NAMALWA (cell line): ENCODE data around the gene PPP2R5D.
A peak's percentile ranks its signal among the peaks of the same experiment; 100 is the strongest.
"Not testable (repeated sequence)": the region's sequence is repeated elsewhere in the genome, so short reads cannot be mapped to it uniquely, and the experiment has no call there.

Experiments used
- DNase-seq: peaks from one replicate; pipeline ENCODE4 v3.0.0-alpha.2; 2015; ENCODE audit warnings: low spot score

Gene PPP2R5D

DNA sequence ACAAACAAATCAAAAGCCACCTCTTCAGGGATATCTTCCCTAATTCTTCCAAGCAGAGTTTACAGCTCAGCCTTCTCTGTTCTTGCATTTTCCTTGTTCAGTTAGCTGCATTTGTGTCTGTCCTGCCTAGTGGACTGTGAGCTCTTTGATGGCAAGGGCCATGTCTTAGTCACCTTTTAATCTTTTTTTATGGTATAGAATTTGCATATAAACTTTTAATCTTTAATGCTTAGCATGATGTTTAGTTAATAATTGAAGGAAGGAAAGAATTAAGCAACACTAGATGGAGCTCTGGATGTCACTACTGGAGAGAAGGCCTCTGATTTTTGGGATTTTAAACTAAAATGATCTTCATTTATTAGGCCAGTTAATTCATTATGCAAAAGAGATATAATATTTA is 12.1 kb downstream of the PPP2R5D start:
- no peak for DNase-seq

GRCh38 chr6:42998205-42998604 is 13.8 kb downstream of the PPP2R5D start:
- not testable (repeated sequence) for DNase-seq

GRCh38 chr6:43001843-43002242 is 17.5 kb downstream of the PPP2R5D start:
- no peak for DNase-seq

GRCh38 chr6:43005844-43006243 is 21.5 kb downstream of the PPP2R5D start:
- no peak for DNase-seq

DNA sequence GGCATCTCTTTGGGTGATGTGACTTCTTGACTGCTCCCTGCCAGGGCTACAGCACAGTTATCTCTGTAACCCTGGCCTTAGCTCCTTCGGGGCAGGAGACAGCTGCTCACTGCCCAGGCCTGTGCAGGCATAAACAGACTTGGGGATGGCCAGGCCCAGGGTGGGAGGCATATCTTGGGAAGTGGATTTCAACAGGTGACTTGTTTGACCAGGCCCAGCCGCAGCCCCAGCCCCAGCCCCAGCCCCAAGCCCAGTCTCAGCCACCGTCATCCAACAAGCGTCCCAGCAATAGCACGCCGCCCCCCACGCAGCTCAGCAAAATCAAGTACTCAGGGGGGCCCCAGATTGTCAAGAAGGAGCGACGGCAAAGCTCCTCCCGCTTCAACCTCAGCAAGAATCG is 21.9 kb downstream of the PPP2R5D start:
- no peak for DNase-seq

DNA sequence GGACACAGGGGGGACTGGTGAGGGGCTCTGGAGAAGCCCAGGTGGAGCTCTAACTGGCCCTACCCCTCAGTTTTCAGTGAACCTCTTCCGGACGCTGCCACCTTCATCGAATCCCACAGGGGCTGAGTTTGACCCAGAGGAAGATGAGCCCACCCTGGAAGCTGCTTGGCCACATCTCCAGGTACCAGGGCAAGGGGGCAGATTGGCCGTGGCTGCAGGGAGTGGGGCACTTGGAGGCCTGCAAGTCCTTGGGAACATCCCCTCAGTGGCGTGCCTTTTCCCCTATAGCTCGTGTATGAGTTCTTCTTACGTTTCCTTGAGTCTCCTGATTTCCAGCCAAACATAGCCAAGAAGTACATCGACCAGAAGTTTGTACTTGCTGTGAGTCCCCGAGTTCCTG is 22.8 kb downstream of the PPP2R5D start:
- DNase-seq = no peak

DNA sequence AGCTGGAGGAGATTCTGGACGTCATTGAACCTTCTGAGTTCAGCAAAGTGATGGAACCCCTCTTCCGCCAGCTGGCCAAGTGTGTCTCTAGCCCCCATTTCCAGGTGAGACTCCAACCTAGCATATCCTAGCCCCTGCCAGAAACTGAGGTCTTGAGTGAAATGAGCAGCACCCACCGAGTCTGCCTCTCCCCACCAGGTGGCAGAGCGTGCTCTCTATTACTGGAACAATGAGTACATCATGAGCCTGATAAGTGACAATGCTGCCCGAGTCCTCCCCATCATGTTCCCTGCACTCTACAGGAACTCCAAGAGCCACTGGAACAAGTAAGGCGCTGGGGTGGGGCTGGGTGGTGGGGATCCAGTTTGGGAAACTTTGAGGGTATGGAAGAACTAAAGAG is 24.8 kb downstream of the PPP2R5D start:
- DNase-seq = peak; percentile 80

GRCh38 chr6:43011207-43011606 is 26.8 kb downstream of the PPP2R5D start:
- DNase-seq = no peak

DNA sequence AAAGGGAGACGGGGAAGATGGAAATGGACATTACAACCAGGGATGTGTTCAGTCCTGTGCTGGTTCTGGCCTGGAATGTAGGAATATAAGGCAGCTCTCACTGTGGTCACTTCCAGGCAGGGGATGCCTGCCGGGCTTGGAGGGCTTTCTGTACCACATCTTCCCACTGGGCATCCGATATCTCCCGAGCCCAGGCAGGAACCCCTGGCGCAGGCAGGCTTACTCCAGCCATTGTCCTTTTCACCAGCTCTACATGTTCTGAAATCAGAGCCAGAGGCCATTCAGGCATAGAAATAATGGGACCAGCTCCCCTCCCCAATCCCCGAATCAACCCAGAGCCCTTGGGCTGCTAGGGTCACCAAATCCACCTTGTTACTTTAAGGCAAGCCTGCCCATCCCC is 28.0 kb downstream of the PPP2R5D start:
- DNase-seq = no peak

GRCh38 chr6:43013097-43013842 is 28.9 kb downstream of the PPP2R5D start:
- DNase-seq = peak; percentile 22

DNA sequence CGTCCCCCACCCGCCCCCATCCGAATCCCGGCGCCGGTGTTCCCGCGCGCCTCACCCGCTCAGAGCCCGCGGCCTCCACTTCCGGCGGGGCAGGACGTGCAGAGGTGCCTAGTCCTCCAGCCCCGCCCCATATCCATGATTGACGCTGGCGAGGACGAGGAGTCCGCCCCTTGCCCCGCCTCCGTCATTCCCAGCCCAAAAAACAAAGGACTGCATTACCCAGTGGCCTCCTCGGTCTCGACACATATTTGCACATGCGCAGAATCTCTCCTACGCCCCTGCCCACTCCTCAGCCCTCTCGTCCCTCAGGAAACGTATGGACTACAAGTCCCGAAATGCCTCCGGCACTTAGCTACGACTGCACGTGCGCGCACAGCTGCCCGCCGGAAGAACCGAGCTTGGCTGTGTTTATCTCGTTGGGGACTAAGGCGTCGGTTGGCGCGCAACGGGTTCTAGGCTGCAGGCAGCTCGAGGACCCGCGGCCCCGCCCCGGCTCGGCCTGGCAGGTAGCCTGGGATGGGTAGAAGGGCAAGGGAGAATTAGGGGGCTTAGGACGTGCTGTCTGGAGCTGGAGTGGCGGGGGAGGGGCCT is 29.6 kb downstream of the PPP2R5D start, which contains the start of the genes KLHDC3 and MEA1:
Gene KLHDC3 (plus strand): TSS at position 407 of the 591 bp plus-strand sequence. CDS start 2,944 bp downstream, outside the sequence.
Gene MEA1 (minus strand): TSS at position 104 of the 591 bp plus-strand sequence. CDS start 133 bp downstream, outside the sequence.
- peak; percentile 100 for DNase-seq

DNA sequence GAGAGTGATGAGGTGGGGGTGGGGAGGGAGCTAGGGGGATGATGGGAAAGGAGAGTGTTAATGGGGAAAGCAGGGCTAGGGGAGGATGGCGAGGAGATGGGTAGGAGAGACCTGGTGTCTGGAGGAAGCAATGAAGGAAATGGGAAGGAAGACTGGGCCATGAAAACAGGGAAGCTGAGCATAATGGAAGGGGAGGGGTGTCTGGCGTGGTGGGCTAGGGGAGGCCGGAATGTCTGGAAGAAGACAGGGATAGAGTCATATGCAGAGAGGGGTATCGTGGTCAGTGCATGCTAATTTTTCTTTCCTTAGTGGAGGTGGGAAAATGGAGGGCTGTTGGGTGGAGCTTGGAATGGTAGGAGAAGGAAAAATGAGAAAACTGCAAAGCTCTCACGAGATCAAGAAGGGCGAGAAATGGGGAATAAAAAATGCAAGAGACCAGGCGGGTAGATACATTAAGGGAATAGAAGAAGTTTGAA is 30.1 kb downstream of the PPP2R5D start:
- peak; percentile 20 for DNase-seq

DNA sequence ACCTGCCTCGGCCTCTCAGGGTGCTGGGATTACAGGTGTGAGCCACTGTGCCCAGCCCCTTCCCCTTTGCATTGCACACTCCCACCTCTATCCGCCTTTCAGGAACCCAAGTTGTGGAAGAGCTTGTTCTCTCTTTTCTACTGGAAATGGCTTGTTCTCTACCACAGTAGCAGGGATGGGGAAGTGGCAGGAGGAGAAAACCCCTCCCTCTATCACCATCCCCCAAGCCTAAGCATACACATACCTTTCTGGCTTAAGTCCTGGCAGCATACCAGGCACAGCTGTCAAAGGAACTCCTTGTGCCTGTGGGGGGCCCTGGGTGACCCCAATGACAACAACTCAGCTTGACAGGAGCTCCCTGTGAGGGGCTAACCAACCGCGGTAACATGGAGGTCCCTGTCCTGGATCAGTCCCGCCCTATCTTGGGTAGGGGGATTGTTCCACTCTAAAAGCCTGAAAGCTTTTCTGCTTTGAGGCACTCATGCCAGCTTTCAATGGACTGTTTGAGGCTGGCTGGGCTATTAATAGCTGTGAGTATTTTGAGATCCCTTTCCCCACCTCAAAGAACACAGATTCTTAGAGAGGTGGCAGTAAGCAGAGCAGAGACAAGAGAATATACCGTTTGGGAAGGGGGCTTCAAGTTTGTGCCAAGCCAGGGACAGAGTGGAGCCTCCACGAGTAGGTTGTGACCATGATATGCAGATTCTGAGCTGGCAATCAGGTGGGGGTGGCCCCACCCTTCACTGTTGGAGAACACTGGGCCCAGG is 32.0 kb downstream of the PPP2R5D start:
- no peak for DNase-seq

GRCh38 chr6:43016943-43017334 is 32.6 kb downstream of the PPP2R5D start:
- no peak for DNase-seq

DNA sequence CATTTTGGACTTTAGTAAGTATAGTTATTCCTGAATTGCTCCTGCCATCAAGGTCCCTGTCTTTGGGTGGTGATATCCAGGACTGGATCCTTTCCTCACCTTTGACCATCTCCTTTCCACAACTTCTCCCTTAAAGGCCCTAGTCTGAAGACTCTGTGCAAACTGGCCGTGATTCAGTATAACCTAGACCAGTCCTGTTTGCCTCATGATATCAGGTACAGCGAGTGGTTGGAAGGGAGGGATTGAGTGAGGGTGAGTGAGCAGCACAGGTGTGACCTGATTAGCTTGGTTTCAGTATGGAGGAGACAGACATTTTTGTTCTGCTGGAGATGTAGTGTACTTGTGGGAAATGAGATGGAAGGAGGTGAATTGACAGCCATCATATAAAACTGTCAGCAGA is 34.8 kb downstream of the PPP2R5D start:
- no peak for DNase-seq

DNA sequence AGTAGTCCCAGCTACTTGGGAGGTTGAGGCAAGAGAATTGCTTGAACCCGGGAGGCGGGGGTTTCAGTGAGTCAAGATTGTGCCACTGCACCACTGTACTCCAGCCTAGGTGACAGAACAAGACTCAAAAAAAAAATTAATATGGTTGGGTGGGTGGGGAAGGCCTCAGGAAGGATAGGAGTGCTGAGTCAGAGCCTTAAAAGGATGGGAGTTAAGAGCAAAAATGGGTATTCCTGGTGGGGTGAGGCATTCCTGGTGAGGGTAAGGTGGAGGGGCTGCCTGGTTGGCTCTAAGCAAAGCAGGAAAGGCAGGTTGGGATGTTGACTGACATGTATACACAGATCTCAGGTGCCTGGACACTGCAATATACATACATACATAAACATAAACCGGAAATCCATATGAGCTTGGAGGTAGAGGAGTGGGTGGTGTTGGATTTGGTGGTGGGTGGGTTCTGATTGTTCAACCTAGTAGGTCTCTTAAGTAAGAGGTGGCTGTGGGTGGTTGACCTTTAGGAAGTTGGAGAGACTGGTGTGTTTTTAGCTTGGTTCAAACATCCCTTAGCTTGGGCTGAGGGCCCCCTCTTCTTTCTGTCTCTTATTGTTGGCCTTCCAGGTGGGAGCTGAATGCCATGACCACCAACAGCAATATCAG is 35.8 kb downstream of the PPP2R5D start:
- no peak for DNase-seq

DNA sequence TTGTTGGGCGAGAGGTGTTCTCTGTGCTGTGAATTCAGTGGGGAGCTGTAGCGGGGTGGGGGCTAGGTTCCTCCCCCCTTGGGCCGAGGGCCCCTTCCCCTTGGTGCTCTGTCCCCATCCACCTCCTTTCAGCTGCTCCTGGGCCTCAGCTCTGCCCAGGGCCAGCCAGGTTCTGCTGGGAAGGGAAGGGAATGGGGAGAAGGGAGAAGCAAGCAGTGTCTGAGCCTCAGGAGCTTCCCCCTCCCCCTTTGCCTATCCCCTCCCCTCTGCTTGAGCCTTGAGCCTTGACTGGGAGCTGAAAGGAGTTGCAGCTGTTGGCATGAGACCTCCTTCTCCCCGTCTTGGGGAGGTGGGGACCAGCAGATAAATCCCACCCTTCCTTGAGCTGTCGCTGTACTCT is 36.5 kb downstream of the PPP2R5D start:
- DNase-seq = no peak

- peak; percentile 68 for DNase-seq
Observed at GRCh38 chr6:43021270-43022047, 37.1 kb downstream of the PPP2R5D start, which contains the start of gene RRP36. RRP36 (plus strand) TSS chr6:43021623; CDS start chr6:43021655, 32 bp downstream.

DNA sequence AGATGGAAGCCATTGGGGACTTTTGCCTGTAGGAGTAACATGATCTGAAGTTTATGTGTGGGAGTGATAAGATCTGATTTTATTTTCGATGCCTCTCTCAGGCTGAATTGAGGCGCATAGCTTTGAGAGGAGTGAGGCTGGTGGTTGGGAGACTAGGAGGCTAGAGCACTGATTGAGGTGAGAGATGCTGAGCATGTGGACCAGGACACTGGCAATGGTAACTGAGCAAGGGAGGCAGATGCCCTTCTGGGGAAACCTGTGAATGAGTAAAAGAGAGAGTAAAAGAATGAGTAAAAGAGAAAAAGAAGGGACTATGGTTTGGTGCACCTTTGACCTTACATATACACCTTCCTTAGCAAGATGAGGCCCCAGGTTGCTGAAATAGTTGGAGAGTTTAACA is 40.1 kb downstream of the PPP2R5D start:
- DNase-seq = no peak

GRCh38 chr6:43026365-43026764 is 42.0 kb downstream of the PPP2R5D start:
- no peak for DNase-seq

DNA sequence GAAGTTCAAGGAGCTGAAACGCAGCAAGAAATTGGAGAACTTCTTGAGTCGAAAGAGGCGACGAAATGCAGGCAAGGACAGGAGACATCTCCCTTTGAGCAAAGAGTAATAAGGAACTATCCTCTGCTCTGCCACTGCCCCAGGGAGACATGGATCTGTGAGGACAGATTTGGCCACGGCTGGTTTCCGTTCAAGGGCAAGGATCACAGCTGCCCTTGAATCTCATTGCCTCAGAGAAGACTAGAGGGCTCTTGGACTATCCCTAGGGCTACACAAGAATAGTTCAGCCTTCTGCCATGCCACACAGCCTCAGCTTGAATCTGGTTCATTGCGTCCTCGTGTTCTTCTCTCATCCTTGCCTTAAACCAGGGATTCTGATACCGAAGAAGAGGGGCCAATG is 44.8 kb downstream of the PPP2R5D start:
- no peak for DNase-seq
